SH-SY5Y (cell line): Measurements from ENCODE around the gene TUBA4B.

Source experiments
- GATA2 ChIP-seq: IDR thresholded peaks from 2 replicates; pipeline ENCODE4 v1.6.1; 2011; ENCODE audit warnings: mild to moderate bottlenecking, low read depth, low read length
- GATA3 ChIP-seq: IDR thresholded peaks from 2 replicates; pipeline ENCODE4 v1.6.1; 2011; ENCODE audit warnings: low read depth, mild to moderate bottlenecking, low read length, moderate library complexity

Gene TUBA4B

GRCh38 chr2:219285894-219286425 lies 32.9 kb downstream of the TUBA4B start:
- TF ChIP-seq GATA3 (no peak), GATA2 (no peak)

GRCh38 chr2:219286436-219287115 lies 33.5 kb downstream of the TUBA4B start:
- TF ChIP-seq GATA2 (no peak), GATA3 (no peak)

GRCh38 chr2:219287580-219288265 lies 34.7 kb downstream of the TUBA4B start:
- no peak for TF ChIP-seq GATA2
- no peak for TF ChIP-seq GATA3

GRCh38 chr2:219289195-219289536 lies 36.1 kb downstream of the TUBA4B start:
- TF ChIP-seq GATA2 (no peak), GATA3 (no peak)

- TF ChIP-seq GATA2 (no peak), GATA3 (no peak)
Observed at GRCh38 chr2:219289537-219290361, 36.7 kb downstream of the TUBA4B start.

GRCh38 chr2:219290381-219291171 lies 37.5 kb downstream of the TUBA4B start:
- TF ChIP-seq GATA2 = no peak
- TF ChIP-seq GATA3 = no peak

GRCh38 chr2:219291394-219291793 lies 38.4 kb downstream of the TUBA4B start:
- TF ChIP-seq GATA3 (no peak), GATA2 (no peak)

GRCh38 chr2:219291910-219292490 lies 39.0 kb downstream of the TUBA4B start:
- TF ChIP-seq GATA3 (no peak), GATA2 (no peak)

- TF ChIP-seq GATA2 (no peak), GATA3 (no peak)
Observed at GRCh38 chr2:219292616-219293015, 39.6 kb downstream of the TUBA4B start.

GRCh38 chr2:219293736-219294231 lies 40.7 kb downstream of the TUBA4B start:
- TF ChIP-seq GATA2 (no peak), GATA3 (no peak)

- TF ChIP-seq GATA2 (no peak), GATA3 (no peak)
Observed at GRCh38 chr2:219294356-219295351, 41.6 kb downstream of the TUBA4B start.

GRCh38 chr2:219296142-219296541 lies 43.1 kb downstream of the TUBA4B start:
- TF ChIP-seq GATA3 (no peak), GATA2 (no peak)
